Measurements from ENCODE around the gene BCL2. TPM values are rescaled to one million over a fixed set of nuclear protein-coding genes. Genes with fewer than 3 reads are reported as not detected.

The BCL2 gene
- total RNA-seq, 1 experiment from 2014 or later, result 1.5 TPM

GRCh38 chr18:63102941-63103744 lies 216.4 kb downstream of the BCL2 start:
- H3K9ac ChIP-seq (ENCODE audit: low read length), result no peak overlapping the region
- TF ChIP-seq EZH2phosphoT487 (IDR thresholded peaks at IDR 0.05; ENCODE audit: borderline replicate concordance, low read length) (no peak), EZH2 (IDR thresholded peaks at IDR 0.05; ENCODE audit: low read length, unreplicated experiment) (no peak), CTCF (conservative IDR thresholded peaks at IDR 0.05; ENCODE audit: low read depth, low read length) (no peak)
- H3K4me2 ChIP-seq (ENCODE audit: low read length), result no peak overlapping the region
- no peaks in the 10 kb centered on the region for H3F3A ChIP-seq (ENCODE audit: low read length, unreplicated experiment)
- no peaks in the 10 kb centered on the region for H3K9me2 ChIP-seq (replicated peaks; ENCODE audit: low read length)
- no peak overlapping the region for H3K27ac ChIP-seq (ENCODE audit: low read length)
- no peak overlapping the region for H2AFZ ChIP-seq (ENCODE audit: low read length)
- no peaks in the 10 kb centered on the region for H3K9me3 ChIP-seq (ENCODE audit: low read length)
- H4K20me1 ChIP-seq (ENCODE audit: low read length), result no peaks in the 10 kb centered on the region
- BruUV-seq (replicated peaks), result no TSS peak
- CTCF ChIA-PET, result no interaction called here
- no peaks in the 10 kb centered on the region for H3K4me1 ChIP-seq (ENCODE audit: insufficient read depth, low read length)
- POLR2A ChIA-PET (ENCODE audit: unreplicated experiment), result no interaction called here
- no peaks in the 10 kb centered on the region for H3K36me3 ChIP-seq (ENCODE audit: low read depth, low read length)
- no peaks in the 10 kb centered on the region for H3K79me2 ChIP-seq (ENCODE audit: low read length)
- no peak for DNase-seq
- no peak overlapping the region for H3K4me3 ChIP-seq (ENCODE audit: low read length)
- no peaks in the 10 kb centered on the region for H3K27me3 ChIP-seq (ENCODE audit: low read length)
- intact Hi-C loops (cut with micrococcal nuclease), result no loop called here
- no peak for ATAC-seq

GRCh38 chr18:63100630-63101055 lies 218.9 kb downstream of the BCL2 start:
- DNase-seq, result no peak
- no peak overlapping the region for H3K4me2 ChIP-seq (ENCODE audit: low read length)
- H3K27ac ChIP-seq (ENCODE audit: low read length), result no peak overlapping the region
- no peak for ATAC-seq
- no TSS peak for BruUV-seq (replicated peaks)
- no peaks in the 10 kb centered on the region for H4K20me1 ChIP-seq (ENCODE audit: low read length)
- TF ChIP-seq EZH2phosphoT487 (IDR thresholded peaks at IDR 0.05; ENCODE audit: borderline replicate concordance, low read length) (no peak), CTCF (conservative IDR thresholded peaks at IDR 0.05; ENCODE audit: low read depth, low read length) (no peak), EZH2 (IDR thresholded peaks at IDR 0.05; ENCODE audit: low read length, unreplicated experiment) (no peak)
- H3K79me2 ChIP-seq (ENCODE audit: low read length), result no peaks in the 10 kb centered on the region
- ChIA-PET POLR2A (ENCODE audit: unreplicated experiment) (no interaction called here), CTCF (no interaction called here)
- H3K36me3 ChIP-seq (ENCODE audit: low read depth, low read length), result no peaks in the 10 kb centered on the region
- peaks cover 8% of the 10 kb centered on the region; the same call in 1 of the 2 replicates for H3K27me3 ChIP-seq (ENCODE audit: low read length)
- intact Hi-C loops (cut with micrococcal nuclease), result no loop called here
- no peak overlapping the region for H3K9ac ChIP-seq (ENCODE audit: low read length)
- H3K9me3 ChIP-seq (ENCODE audit: low read length), result no peaks in the 10 kb centered on the region
- no peaks in the 10 kb centered on the region for H3K9me2 ChIP-seq (replicated peaks; ENCODE audit: low read length)
- no peak overlapping the region for H2AFZ ChIP-seq (ENCODE audit: low read length)
- no peaks in the 10 kb centered on the region for H3F3A ChIP-seq (ENCODE audit: low read length, unreplicated experiment)
- H3K4me1 ChIP-seq (ENCODE audit: insufficient read depth, low read length), result no peaks in the 10 kb centered on the region
- no peak overlapping the region for H3K4me3 ChIP-seq (ENCODE audit: low read length)
